Heart right ventricle (tissue), 16 donors: ENCODE data around the gene FAM193B. TPM values are rescaled to one million over a fixed set of nuclear protein-coding genes. Genes with fewer than 3 reads are reported as not detected.
"Not testable (repeated sequence)": the region's sequence is repeated elsewhere in the genome, so short reads cannot be mapped to it uniquely, and the experiment has no call there.

Experiments used
- ATAC-seq, 8 donors: fragments of 200-7000 bp; cut with Tn5 transposase; one replicate each; pipeline ENCODE4 v1.9.1; 2020; ENCODE audit warnings: mild to moderate bottlenecking in 8 of 8, moderate library complexity in 8 of 8, moderate number of reproducible peaks in 1 of 8
- DNase-seq, 2 donors: peaks; one replicate each; pipeline ENCODE4 v3.0.0-alpha.2; 2020
- H3K27ac ChIP-seq, 10 donors: fragments of 200-600 bp; sonication (generic) in 2 of 10; one replicate each; pipeline versions ENCODE4 v1.5.0 to v1.8.0; 2020 to 2022; ENCODE audit warnings: mild to moderate bottlenecking in 3 of 10
- H3K27me3 ChIP-seq, 7 donors: fragments of 200-600 bp; one replicate each; pipeline ENCODE4 v1.8.0; 2021 to 2022; ENCODE audit warnings: mild to moderate bottlenecking in 2 of 7
- H3K36me3 ChIP-seq, 9 donors: fragments of 200-600 bp; sonication (generic) in 1 of 9; one replicate each; pipeline versions ENCODE4 v1.5.0 to v1.8.0; 2020 to 2022; ENCODE audit warnings: mild to moderate bottlenecking in 2 of 9
- H3K4me1 ChIP-seq, 9 donors: fragments of 200-600 bp; sonication (generic) in 1 of 9; one replicate each; pipeline versions ENCODE4 v1.5.0 to v1.8.0; 2020 to 2022; ENCODE audit warnings: mild to moderate bottlenecking in 4 of 9
- H3K4me3 ChIP-seq, 10 donors: fragments of 200-600 bp; sonication (generic) in 2 of 10; one replicate each; pipeline versions ENCODE4 v1.5.0 to v1.8.0; 2020 to 2022; ENCODE audit warnings: mild to moderate bottlenecking in 7 of 10, moderate library complexity in 2 of 10
- H3K9me3 ChIP-seq, 11 donors: fragments of 200-600 bp in 10 of 11; sonication (generic) in 2 of 11; one replicate each; pipeline versions ENCODE4 v1.5.0 to v1.8.0; 2013 to 2022; ENCODE audit warnings: mild to moderate bottlenecking in 2 of 11, control low read depth in 1 of 11, moderate library complexity in 1 of 11
- CTCF ChIP-seq, 9 donors: fragments of 200-600 bp; sonication (generic) in 2 of 9; IDR thresholded peaks; one replicate each; pipeline versions ENCODE4 v1.5.0 to v1.8.0; 2021 to 2022; ENCODE audit warnings: antibody characterized with exemption in 9 of 9, mild to moderate bottlenecking in 5 of 9, moderate library complexity in 1 of 9
- WGBS, 2 donors: extraction: QIAGEN DNeasy Blood & Tissue Kit; methylation state at CpG; one replicate each; pipeline ENCODE4 v1.1.7; 2013; ENCODE audit warnings: inconsistent platforms in 1 of 2; 5-methylcytosine and 5-hydroxymethylcytosine counted together
- intact Hi-C, 10 donors: fragments of 100-400 bp; cut with DNase I; formaldehyde crosslinking; loops; one replicate each; pipeline versions ENCODE4 v1.11.1 to v1.14.2; 2022
- polyA plus RNA-seq, 2 donors: library from polyadenylated mRNA; stranded (reverse); fragments of 200-250 nt; gene quantifications; one replicate each; pipeline ENCODE4 v1.2.3, GENCODE V29; 2013
- total RNA-seq, 10 donors: library from RNA; stranded (reverse); fragmentation: NEBNext Ultra II Directional in 3 of 10; extraction: Animal tissue kit (Norgen Biotek cat#: 25700) in 3 of 10; gene quantifications; one replicate each; pipeline versions ENCODE4 v1.2.1 to v1.2.4, GENCODE V29; 2021 to 2023
- donor health status: Arrhythmogenic right ventricular cardiomyopathy.
- donor health status: ischemic (EF 13 %, LVEDD 7.1; RV severe dilation, severe dysfunction).
- donor health status: healthy with polysubstance abuse.
- donor health status: DM: no; HTN: yes; CAD: no.
- donor health status: DM: no; HTN: no; CAD: no.
- donor health status: ischemic (EF 25% LVEDD 6.9; RV normal size, moderate dysfunction).
- donor health status: ischemic (EF 25% LVEDD 5.7; RV mildly dilated, moderate dysfunction).
- donor health status: healthy.
- donor health status: DM: yes; HTN: yes; CAD: no.
- donor health status: Ischemic cardiomyopathy.
- donor health status: ischemic (EF 35%, LVEDD 5.7; RV mildly dilated, moderate dysfunction).
- donor health status: nonischemic (EF 11% LVEDD 7.7; RV severe dilation, severe dysfunction).
- donor health status: DM: yes; HTN: yes; CAD: no.
- donor health status: PGD.
- donor health status: ischemic (EF 29% LVEDD 5.4; RV normal size, mild dysfunction).
- donor health status: nonischemic (EF 23%, LVEDD 6.1; RV moderate dilation, normal function).

The FAM193B gene
- total and polyA plus RNA-seq, 12 donors = 14.1 to 201 (median 21.7) TPM

GRCh38 chr5:177538876-177539275, 15.5 kb downstream of the FAM193B start:
- peak overlapping the region in 9 of 10 donors; percentile 59 to 86 (median 68) for H3K27ac ChIP-seq
- WGBS, 2 donors = 73 to 76% methylated on average over 10 of the region's 10 CpGs
- no peaks in the 10 kb centered on the region for H3K9me3 ChIP-seq
- ATAC-seq (peak in 6 of 8 donors; percentile 16 to 70 (median 53)), DNase-seq (peak in 1 of 2 donors; percentile 32)
- H3K36me3 ChIP-seq = peaks cover 0 to 71% (median 7%) of the 10 kb centered on the region in 9 donors
- no peak for TF ChIP-seq CTCF (IDR thresholded peaks at IDR 0.05)
- H3K27me3 ChIP-seq = no peaks in the 10 kb centered on the region
- no peak overlapping the region for H3K4me3 ChIP-seq
- H3K4me1 ChIP-seq = peaks cover 21 to 71% (median 64%) of the 10 kb centered on the region in 9 donors
- intact Hi-C loops = no loop called here

- DNase-seq (peak; percentile 43 to 48), ATAC-seq (peak; percentile 41 to 82 (median 72))
- Histone ChIP-seq H3K4me1 (peaks cover 20 to 59% (median 52%) of the 10 kb centered on the region in 9 donors), H3K36me3 (peaks cover 0 to 83% (median 12%) of the 10 kb centered on the region in 9 donors), H3K27me3 (no peaks in the 10 kb centered on the region), H3K9me3 (no peaks in the 10 kb centered on the region), H3K4me3 (no peak overlapping the region), H3K27ac (peak overlapping the region; percentile 2 to 86 (median 67))
- no peak for TF ChIP-seq CTCF (IDR thresholded peaks at IDR 0.05)
- intact Hi-C loops = no loop called here
- WGBS, 2 donors = 19 to 21% methylated on average over 15 of the region's 15 CpGs
Observed at GRCh38 chr5:177537389-177538361, 16.7 kb downstream of the FAM193B start.

GRCh38 chr5:177536386-177536785, 18.0 kb downstream of the FAM193B start:
- no peak for TF ChIP-seq CTCF (IDR thresholded peaks at IDR 0.05)
- H3K4me1 ChIP-seq = peaks cover 20 to 55% (median 48%) of the 10 kb centered on the region in 9 donors
- DNase-seq (no peak), ATAC-seq (peak in 1 of 8 donors; percentile 9)
- WGBS, 2 donors = 95% methylated on average over 10 of the region's 10 CpGs
- peak overlapping the region in 7 of 10 donors; percentile 59 to 86 (median 69) for H3K27ac ChIP-seq
- H3K36me3 ChIP-seq = peaks cover 0 to 83% (median 25%) of the 10 kb centered on the region in 9 donors
- intact Hi-C loops = no loop called here
- no peaks in the 10 kb centered on the region for H3K9me3 ChIP-seq
- H3K27me3 ChIP-seq = no peaks in the 10 kb centered on the region
- H3K4me3 ChIP-seq = no peak overlapping the region

GRCh38 chr5:177535125-177535524, 19.2 kb downstream of the FAM193B start:
- WGBS, 2 donors = 87% methylated on average over 7 of the region's 7 CpGs

GRCh38 chr5:177534433-177534832, 19.9 kb downstream of the FAM193B start:
- H3K27ac ChIP-seq = peak overlapping the region in 1 of 10 donors; percentile 2
- intact Hi-C loops, ATAC-seq, H3K9me3 ChIP-seq, H3K27me3 ChIP-seq, H3K4me3 ChIP-seq, DNase-seq: not testable (repeated sequence)
- peaks cover 0 to 98% (median 32%) of the 10 kb centered on the region in 9 donors for H3K36me3 ChIP-seq
- WGBS, 2 donors = 87 to 94% methylated on average over 7 of the region's 7 CpGs
- H3K4me1 ChIP-seq = peaks cover 20 to 54% (median 42%) of the 10 kb centered on the region in 9 donors

More at GRCh38 chr5:177535125-177535524, 19.2 kb downstream of the FAM193B start:
- H3K27me3 ChIP-seq = no peaks in the 10 kb centered on the region
- H3K4me1 ChIP-seq = peaks cover 20 to 59% (median 49%) of the 10 kb centered on the region in 9 donors
- TF ChIP-seq CTCF (IDR thresholded peaks at IDR 0.05) = no peak
- peaks cover 0 to 92% (median 32%) of the 10 kb centered on the region in 9 donors for H3K36me3 ChIP-seq
- H3K9me3 ChIP-seq = no peaks in the 10 kb centered on the region
- DNase-seq (no peak), ATAC-seq (no peak)
- H3K4me3 ChIP-seq = no peak overlapping the region
- intact Hi-C loops = no loop called here
- H3K27ac ChIP-seq = no peak overlapping the region
